Fibroblast of skin of back (primary cell): ENCODE results near the gene CD70.
A peak's percentile ranks its signal among the peaks of the same experiment; 100 is the strongest.
"Not testable (repeated sequence)": the region's sequence is repeated elsewhere in the genome, so short reads cannot be mapped to it uniquely, and the experiment has no call there.

Source experiments
- DNase-seq: peaks from one replicate; pipeline ENCODE4 v3.0.0-alpha.2; 2013

CD70 gene

GRCh38 chr19:6568816-6569215, 22.1 kb downstream of the CD70 start:
- DNase-seq = no peak

- DNase-seq = no peak
Observed at GRCh38 chr19:6568010-6568526, 22.9 kb downstream of the CD70 start.

GRCh38 chr19:6566727-6567126, 24.2 kb downstream of the CD70 start:
- DNase-seq = not testable (repeated sequence)

- DNase-seq = peak; percentile 16
Observed at GRCh38 chr19:6564393-6564792, 26.6 kb downstream of the CD70 start.

GRCh38 chr19:6562437-6562836, 28.5 kb downstream of the CD70 start:
- DNase-seq = not testable (repeated sequence)

GRCh38 chr19:6556480-6557195, 34.3 kb downstream of the CD70 start:
- no peak for DNase-seq

GRCh38 chr19:6556043-6556449, 34.9 kb downstream of the CD70 start:
- DNase-seq = no peak

- peak; percentile 20 for DNase-seq
Observed at GRCh38 chr19:6551607-6552450, 39.1 kb downstream of the CD70 start.

- DNase-seq = no peak
Observed at GRCh38 chr19:6551091-6551490, 39.9 kb downstream of the CD70 start.

GRCh38 chr19:6550679-6551078, 40.3 kb downstream of the CD70 start:
- not testable (repeated sequence) for DNase-seq

GRCh38 chr19:6543866-6544347, 47.0 kb downstream of the CD70 start:
- no peak for DNase-seq

GRCh38 chr19:6540918-6541689, 49.8 kb downstream of the CD70 start:
- no peak for DNase-seq

- DNase-seq = no peak
Observed at GRCh38 chr19:6539514-6539913, 51.4 kb downstream of the CD70 start.
